B cell (primary cell): ENCODE results near the gene NFE2L1. TPM values are rescaled to one million over a fixed set of nuclear protein-coding genes. Genes with fewer than 3 reads are reported as not detected.
"Not testable (repeated sequence)": the region's sequence is repeated elsewhere in the genome, so short reads cannot be mapped to it uniquely, and the experiment has no call there.

Source experiments
- ATAC-seq: fragments of 200-7000 bp; cut with Tn5 transposase; one replicate; pipeline ENCODE4 v1.10.0; 2021; ENCODE audit warnings: low read depth, mild to moderate bottlenecking, moderate number of reproducible peaks, moderate library complexity
- CTCF ChIA-PET: fragments of 350-600 bp; sonication (Branson Sonifier 250); formaldehyde crosslinking; loops from one replicate; lab custom pipeline; 2021; ENCODE audit warnings: antibody characterized with exemption, inconsistent platforms; lab: Charles Lee
- POLR2A ChIA-PET: fragments of 350-600 bp; sonication (Branson Sonifier 250); formaldehyde crosslinking; loops from one replicate; lab custom pipeline; 2021; ENCODE audit warnings: antibody characterized with exemption; lab: Charles Lee
- DNase-seq: peaks from one replicate; pipeline ENCODE4 v3.0.0; 2013
- H2AFZ ChIP-seq: 2 replicates; pipeline ENCODE4 v1.6.1; 2012; ENCODE audit warnings: mild to moderate bottlenecking, low read depth, low read length; ENCODE audit not compliant: insufficient read depth, poor library complexity, severe bottlenecking
- H3K27ac ChIP-seq, 2 donors: 1 replicate in 1 of 2; 2 replicates in 1 of 2; pipeline ENCODE4 v1.5.1; 2012 to 2013; ENCODE audit warnings: low read length in 2 of 2, mild to moderate bottlenecking in 2 of 2, moderate library complexity in 1 of 2
- H3K27me3 ChIP-seq, 4 experiments: fragments of 200-600 bp in 1 of 4; sonication (generic) in 1 of 4; replicated peaks in 1 of 4; 1 replicate in 2 of 4; 2 replicates in 2 of 4; pipeline versions ENCODE4 v1.6.1 to v1.7.0; 2013 to 2016; ENCODE audit warnings: low read length in 3 of 4, mild to moderate bottlenecking in 2 of 4, mixed read lengths in 1 of 4, moderate library complexity in 1 of 4; ENCODE audit not compliant: insufficient read depth in 4 of 4, control insufficient read depth in 3 of 4; ENCODE audit errors: control extremely low read depth in 1 of 4
- H3K36me3 ChIP-seq, 2 experiments: replicated peaks in 1 of 2; 1 replicate in 1 of 2; 2 replicates in 1 of 2; pipeline versions ENCODE4 v1.6.1 to v1.7.1; 2013; ENCODE audit warnings: low read length in 1 of 2; ENCODE audit not compliant: insufficient read depth in 2 of 2, control insufficient read depth in 1 of 2; ENCODE audit errors: control extremely low read depth in 1 of 2, extremely low read depth in 1 of 2
- H3K4me1 ChIP-seq, 2 donors: fragments of 200-600 bp in 1 of 2; sonication (generic) in 1 of 2; 1 replicate in 1 of 2; 2 replicates in 1 of 2; pipeline versions ENCODE4 v1.5.1 to v1.6.1; 2013 to 2017; ENCODE audit warnings: low read length in 2 of 2; ENCODE audit not compliant: control insufficient read depth in 2 of 2, insufficient read depth in 2 of 2
- H3K4me2 ChIP-seq: replicated peaks from 2 replicates; pipeline ENCODE3; 2012; ENCODE audit warnings: mild to moderate bottlenecking, low read depth, low read length; ENCODE audit not compliant: poor library complexity, severe bottlenecking
- H3K4me3 ChIP-seq, 5 experiments: fragments of 200-600 bp in 1 of 5; sonication (generic) in 1 of 5; 1 replicate in 3 of 5; 2 replicates in 2 of 5; pipeline versions ENCODE4 v1.5.1 to v1.7.0; 2011 to 2016; ENCODE audit warnings: low read length in 4 of 5, mild to moderate bottlenecking in 4 of 5, low read depth in 2 of 5, control low read depth in 1 of 5, moderate library complexity in 1 of 5; ENCODE audit not compliant: insufficient read depth in 1 of 5; ENCODE audit errors: control extremely low read depth in 1 of 5, extremely low read depth in 1 of 5
- H3K79me2 ChIP-seq: fragments of 200-600 bp; sonication (generic); one replicate; pipeline ENCODE4 v1.6.0; 2016; ENCODE audit warnings: low read length; ENCODE audit not compliant: control insufficient read depth, insufficient read depth
- H3K9ac ChIP-seq: fragments of 200-600 bp; sonication (generic); 2 replicates; pipeline ENCODE4 v1.6.1; 2017; ENCODE audit warnings: mild to moderate bottlenecking, low read length, moderate library complexity
- H3K9me3 ChIP-seq, 3 donors: one replicate each; pipeline versions ENCODE4 v1.6.1 to v1.7.1; 2013; ENCODE audit warnings: low read length in 2 of 3; ENCODE audit not compliant: control insufficient read depth in 2 of 3, insufficient read depth in 1 of 3; ENCODE audit errors: control extremely low read depth in 1 of 3
- H4K20me1 ChIP-seq: 2 replicates; pipeline ENCODE4 v1.6.0; 2012; ENCODE audit warnings: mild to moderate bottlenecking, low read length; ENCODE audit not compliant: insufficient read depth, control insufficient read depth, poor library complexity, severe bottlenecking
- H3K27ac Mint-ChIP-seq: one replicate; pipeline ENCODE4 v1.8.0; 2021; ENCODE audit warnings: mixed read lengths
- H3K27me3 Mint-ChIP-seq: one replicate; pipeline ENCODE4 v1.8.0; 2021; ENCODE audit warnings: mixed read lengths
- H3K4me1 Mint-ChIP-seq: one replicate; pipeline ENCODE4 v1.8.0; 2021; ENCODE audit warnings: mixed read lengths
- H3K4me3 Mint-ChIP-seq: one replicate; pipeline ENCODE4 v1.8.0; 2021; ENCODE audit warnings: mixed read lengths
- H3K9me3 Mint-ChIP-seq: one replicate; pipeline ENCODE4 v1.8.0; 2022; ENCODE audit warnings: mixed read lengths; ENCODE audit not compliant: insufficient read depth
- EZH2 ChIP-seq: IDR thresholded peaks from 2 replicates; pipeline ENCODE4 v1.6.1; 2012; ENCODE audit warnings: borderline replicate concordance, low read depth, mild to moderate bottlenecking, moderate library complexity, low read length; ENCODE audit not compliant: insufficient read depth, poor library complexity, severe bottlenecking
- WGBS: methylation state at CpG from one replicate; pipeline ENCODE4 v1.1.5; 2013; ENCODE audit warnings: missing lambda C conversion rate; ENCODE audit not compliant: insufficient coverage; 5-methylcytosine and 5-hydroxymethylcytosine counted together
- intact Hi-C: fragments of 100-400 bp; cut with micrococcal nuclease; formaldehyde crosslinking; loops from one replicate; pipeline ENCODE4 v1.10.0; 2022
- polyA plus RNA-seq: library from polyadenylated mRNA; depleted of rRNA; stranded (reverse); fragments of >200 nt; gene quantifications from 2 replicates; pipeline ENCODE4 v1.2.3, GENCODE V29; 2012
- total RNA-seq, 2 donors: library from RNA; stranded (reverse); fragments of 120-200 nt in 1 of 2; gene quantifications; 1 replicate in 1 of 2; 2 replicates in 1 of 2; pipeline versions ENCODE4 v1.2.3 to v1.2.4, GENCODE V29; 2013 to 2022
- TF ChIP-seq, protein P1 (sequence below): fragments of 200-600 bp; IDR thresholded peaks from one replicate; pipeline ENCODE4 v1.8.0; 2022; ENCODE audit warnings: antibody characterized with exemption, mild to moderate bottlenecking

The NFE2L1 gene
- total and polyA plus RNA-seq, 2 donors (not counting 1 experiment from before 2014, with no cell fraction given): 25.2 to 66.4 TPM

DNA sequence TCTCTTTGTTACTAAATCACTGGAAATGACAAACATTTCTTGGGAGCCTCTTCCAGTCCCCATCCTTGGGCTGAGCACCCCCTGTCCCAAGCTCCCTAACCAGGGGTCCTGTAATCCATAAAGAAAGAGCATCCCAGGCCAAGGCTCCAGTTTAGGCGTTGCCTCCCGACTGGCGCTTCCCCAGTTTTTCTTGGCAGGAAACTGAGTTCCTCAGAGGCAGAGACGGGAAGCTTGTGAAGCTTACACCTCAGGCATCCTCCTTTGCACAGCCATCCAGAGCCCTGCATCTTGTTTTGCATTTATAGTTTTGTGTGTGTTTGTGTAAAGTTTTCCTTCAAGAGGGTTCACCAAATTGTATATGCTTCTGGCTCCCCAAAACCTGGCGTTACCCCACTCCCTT is 17.6 kb upstream of the NFE2L1 start:
- Histone ChIP-seq H3K36me3 (no peaks in the 10 kb centered on the region), H3K9ac (no peak overlapping the region), H3K27ac (no peak overlapping the region), H3K79me2 (no peaks in the 10 kb centered on the region), H3K4me1 (peaks cover 12% of the 10 kb centered on the region in 2 donors), H3K27me3 (peaks cover 0 to 27% (median 5%) of the 10 kb centered on the region in 4 experiments), H3K4me3 (no peak overlapping the region), H3K9me3 (no peaks in the 10 kb centered on the region), H4K20me1 (no peaks in the 10 kb centered on the region), H3K4me2 (no peak overlapping the region), H2AFZ (no peak overlapping the region)
- ATAC-seq (no peak), DNase-seq (no peak)
- intact Hi-C loops: no loop called here
- ChIA-PET CTCF (interaction anchor here (0.6 to 3.0 kb wide), 10 partner anchors 15 to 102 kb away, joined by 3 to 26 read pairs (median 4); no protein-coding TSS in a partner anchor), POLR2A (no interaction called here)
- Mint-ChIP-seq H3K27ac (no peak overlapping the region), H3K4me3 (no peak overlapping the region), H3K9me3 (no peaks in the 10 kb centered on the region), H3K4me1 (peaks cover 15% of the 10 kb centered on the region), H3K27me3 (peaks cover 22% of the 10 kb centered on the region)
- TF ChIP-seq EZH2: no peak
- TF ChIP-seq, protein P1, sequence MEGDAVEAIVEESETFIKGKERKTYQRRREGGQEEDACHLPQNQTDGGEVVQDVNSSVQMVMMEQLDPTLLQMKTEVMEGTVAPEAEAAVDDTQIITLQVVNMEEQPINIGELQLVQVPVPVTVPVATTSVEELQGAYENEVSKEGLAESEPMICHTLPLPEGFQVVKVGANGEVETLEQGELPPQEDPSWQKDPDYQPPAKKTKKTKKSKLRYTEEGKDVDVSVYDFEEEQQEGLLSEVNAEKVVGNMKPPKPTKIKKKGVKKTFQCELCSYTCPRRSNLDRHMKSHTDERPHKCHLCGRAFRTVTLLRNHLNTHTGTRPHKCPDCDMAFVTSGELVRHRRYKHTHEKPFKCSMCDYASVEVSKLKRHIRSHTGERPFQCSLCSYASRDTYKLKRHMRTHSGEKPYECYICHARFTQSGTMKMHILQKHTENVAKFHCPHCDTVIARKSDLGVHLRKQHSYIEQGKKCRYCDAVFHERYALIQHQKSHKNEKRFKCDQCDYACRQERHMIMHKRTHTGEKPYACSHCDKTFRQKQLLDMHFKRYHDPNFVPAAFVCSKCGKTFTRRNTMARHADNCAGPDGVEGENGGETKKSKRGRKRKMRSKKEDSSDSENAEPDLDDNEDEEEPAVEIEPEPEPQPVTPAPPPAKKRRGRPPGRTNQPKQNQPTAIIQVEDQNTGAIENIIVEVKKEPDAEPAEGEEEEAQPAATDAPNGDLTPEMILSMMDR: no peak
- WGBS: 83% methylated on average over 4 of the region's 5 CpGs

- intact Hi-C loops: no loop called here
- H2AFZ ChIP-seq: no peak overlapping the region
- H3K4me2 ChIP-seq: no peak overlapping the region
- H3K4me1 ChIP-seq: peaks cover 6% of the 10 kb centered on the region in 2 donors
- H3K27me3 Mint-ChIP-seq: peaks cover 30% of the 10 kb centered on the region
- no peak overlapping the region for H3K4me3 ChIP-seq
- H3K9me3 ChIP-seq: no peaks in the 10 kb centered on the region
- no peak overlapping the region for H3K9ac ChIP-seq
- 97% methylated on average over 4 of the region's 6 CpGs for WGBS
- no peak overlapping the region for H3K27ac Mint-ChIP-seq
- TF ChIP-seq, protein P1: no peak
- no peak for TF ChIP-seq EZH2
- no peaks in the 10 kb centered on the region for H3K9me3 Mint-ChIP-seq
- ATAC-seq (no peak), DNase-seq (no peak)
- H3K4me3 Mint-ChIP-seq: no peak overlapping the region
- H3K79me2 ChIP-seq: no peaks in the 10 kb centered on the region
- ChIA-PET CTCF (interaction anchor here (0.7 to 3.0 kb wide), 5 partner anchors 34 to 66 kb away, joined by 4 to 26 read pairs (median 6); no protein-coding TSS in a partner anchor), POLR2A (no interaction called here)
- H3K4me1 Mint-ChIP-seq: peaks cover 6% of the 10 kb centered on the region
- no peaks in the 10 kb centered on the region for H4K20me1 ChIP-seq
- no peaks in the 10 kb centered on the region for H3K36me3 ChIP-seq
- no peak overlapping the region for H3K27ac ChIP-seq
- peaks cover 0 to 39% (median 9%) of the 10 kb centered on the region in 4 experiments for H3K27me3 ChIP-seq
Observed at GRCh38 chr17:48031966-48032365, 16.2 kb upstream of the NFE2L1 start.

DNA sequence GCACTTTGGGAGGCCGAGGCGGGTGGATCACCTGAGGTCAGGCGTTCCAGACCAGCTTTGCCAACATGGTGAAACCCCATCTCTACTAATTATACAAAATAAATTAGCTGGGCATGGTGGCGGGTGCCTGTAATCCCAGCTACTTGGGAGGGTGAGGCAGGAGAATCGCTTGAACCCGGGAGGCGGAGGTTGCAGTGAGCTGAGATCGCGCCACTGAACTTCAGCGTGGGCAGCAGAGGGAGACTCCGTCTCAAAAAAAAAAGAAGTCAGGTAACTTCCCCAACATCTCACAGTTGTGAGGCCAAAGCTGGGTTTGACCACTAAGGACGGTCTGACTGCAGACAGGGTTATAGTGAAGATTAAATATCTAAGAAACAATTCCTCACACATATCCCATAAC is 13.4 kb upstream of the NFE2L1 start:
- H2AFZ ChIP-seq, H3K79me2 ChIP-seq, H3K4me3 ChIP-seq, H3K36me3 ChIP-seq, H3K27ac Mint-ChIP-seq, H3K9ac ChIP-seq, H3K9me3 Mint-ChIP-seq, H3K4me2 ChIP-seq, intact Hi-C loops, H3K9me3 ChIP-seq, H4K20me1 ChIP-seq, ATAC-seq, DNase-seq, H3K27ac ChIP-seq, POLR2A ChIA-PET, H3K4me3 Mint-ChIP-seq: not testable (repeated sequence)
- peaks cover 15% of the 10 kb centered on the region in 2 donors for H3K4me1 ChIP-seq
- H3K4me1 Mint-ChIP-seq: peaks cover 15% of the 10 kb centered on the region
- CTCF ChIA-PET: interaction anchor here (0.6 to 3.9 kb wide), 8 partner anchors 8 to 602 kb away, joined by 3 to 44 read pairs (median 4); no protein-coding TSS in a partner anchor
- 91% methylated on average over 10 of the region's 12 CpGs for WGBS
- peaks cover 0 to 49% (median 9%) of the 10 kb centered on the region in 4 experiments for H3K27me3 ChIP-seq
- peaks cover 25% of the 10 kb centered on the region for H3K27me3 Mint-ChIP-seq
